Calu3 (cell line): ENCODE measurements around the gene SPATA31D1. TPM values are rescaled to one million over a fixed set of nuclear protein-coding genes. Genes with fewer than 3 reads are reported as not detected.

Source experiments
- BruUV-seq: library from RNA; stranded (reverse); fragments of 400-500 nt; replicated peaks from 2 replicates; lab custom pipeline; 2021; lab: Mats Ljungman, UMichigan
- CTCF ChIA-PET: fragments of 300-600 bp; sonication (Branson Sonifier 250); formaldehyde crosslinking; loops from one replicate; lab custom pipeline; 2022; ENCODE audit warnings: antibody characterized with exemption; lab: Charles Lee
- DNase-seq: peaks from one replicate; pipeline ENCODE4 v3.0.0; 2022
- H3K27ac Mint-ChIP-seq: one replicate; pipeline ENCODE4 v1.8.0; 2022; ENCODE audit warnings: mixed read lengths; ENCODE audit not compliant: unreplicated experiment
- H3K27me3 Mint-ChIP-seq: one replicate; pipeline ENCODE4 v1.8.0; 2022; ENCODE audit warnings: mixed read lengths; ENCODE audit not compliant: unreplicated experiment
- H3K36me3 Mint-ChIP-seq: one replicate; pipeline ENCODE4 v1.8.0; 2022; ENCODE audit warnings: mild to moderate bottlenecking, moderate library complexity, mixed read lengths; ENCODE audit not compliant: insufficient read depth, unreplicated experiment
- H3K4me1 Mint-ChIP-seq: one replicate; pipeline ENCODE4 v1.8.0; 2022; ENCODE audit warnings: mild to moderate bottlenecking, low read depth, mixed read lengths; ENCODE audit not compliant: unreplicated experiment
- H3K4me3 Mint-ChIP-seq: one replicate; pipeline ENCODE4 v1.8.0; 2022; ENCODE audit warnings: mild to moderate bottlenecking, low read depth, moderate library complexity, mixed read lengths; ENCODE audit not compliant: unreplicated experiment
- H3K9me3 Mint-ChIP-seq: one replicate; pipeline ENCODE4 v1.8.0; 2022; ENCODE audit warnings: low read depth, mixed read lengths; ENCODE audit not compliant: unreplicated experiment
- intact Hi-C: fragments of 100-400 bp; cut with micrococcal nuclease; formaldehyde crosslinking; loops from one replicate; pipeline ENCODE4 v1.10.0; 2022; ENCODE audit not compliant: unreplicated experiment
- total RNA-seq: library from RNA; stranded (reverse); gene quantifications from 2 replicates; pipeline ENCODE4 v1.2.3, GENCODE V29; 2022
- TF ChIP-seq, protein P1 (sequence below): fragments of 200-600 bp; IDR thresholded peaks from one replicate; pipeline ENCODE4 v1.8.0; 2022; ENCODE audit warnings: antibody characterized with exemption; ENCODE audit not compliant: unreplicated experiment

SPATA31D1 gene
- total RNA-seq, 1 experiment from 2014 or later, result not detected

DNA sequence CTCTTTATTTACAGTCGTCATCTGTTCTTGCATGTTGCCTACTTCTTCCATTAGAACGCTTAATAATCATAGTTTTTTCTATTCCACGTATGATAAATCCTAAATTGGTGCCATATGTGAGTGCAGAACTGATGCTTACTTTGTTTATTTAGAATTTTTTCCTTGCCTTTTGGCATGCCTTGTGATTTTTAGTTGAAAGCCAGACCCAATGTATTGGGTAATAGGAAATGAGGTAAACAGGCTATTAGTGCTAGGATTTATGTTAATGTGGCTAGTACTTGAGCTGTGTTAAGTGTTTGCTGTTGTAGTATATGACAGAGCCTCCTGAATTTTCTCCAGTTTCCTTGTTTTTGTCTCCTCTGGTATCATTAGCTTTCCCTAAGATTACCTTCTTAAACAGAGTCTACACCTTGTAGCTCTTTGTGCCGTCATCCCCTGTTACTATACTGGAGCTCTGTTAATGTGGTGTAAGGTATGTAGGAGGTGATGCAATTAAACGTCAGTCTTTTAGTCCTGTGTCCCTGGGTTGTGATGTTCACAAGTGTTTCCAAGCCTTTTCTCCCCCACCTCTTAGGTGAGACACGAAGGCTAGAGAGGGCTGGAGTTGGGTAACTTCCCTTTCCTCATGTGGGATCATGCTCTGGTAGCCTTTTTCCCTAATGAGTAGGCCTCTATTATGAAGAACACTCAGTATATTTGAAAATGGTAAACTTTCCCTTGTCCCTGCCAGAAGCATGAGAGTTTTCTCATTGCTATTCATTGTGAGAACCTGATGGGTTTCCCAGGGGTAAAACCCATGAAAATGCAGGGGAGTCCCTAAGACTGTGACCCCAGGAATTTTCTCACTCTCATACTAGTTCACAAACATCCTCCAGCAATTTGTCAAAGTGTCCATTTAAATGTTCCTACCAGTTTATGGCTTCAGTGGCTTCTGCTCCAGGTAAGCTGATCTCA, 24.1 kb upstream of the SPATA31D1 start:
- H3K9me3 Mint-ChIP-seq, result peaks cover 4% of the 10 kb centered on the region
- H3K36me3 Mint-ChIP-seq, result no peaks in the 10 kb centered on the region
- H3K4me1 Mint-ChIP-seq, result no peaks in the 10 kb centered on the region
- H3K27me3 Mint-ChIP-seq, result peaks cover 10% of the 10 kb centered on the region
- BruUV-seq, result no TSS peak
- no peak for DNase-seq
- no peak overlapping the region for H3K4me3 Mint-ChIP-seq
- intact Hi-C loops, result no loop called here
- CTCF ChIA-PET, result no interaction called here
- TF ChIP-seq, protein P1, sequence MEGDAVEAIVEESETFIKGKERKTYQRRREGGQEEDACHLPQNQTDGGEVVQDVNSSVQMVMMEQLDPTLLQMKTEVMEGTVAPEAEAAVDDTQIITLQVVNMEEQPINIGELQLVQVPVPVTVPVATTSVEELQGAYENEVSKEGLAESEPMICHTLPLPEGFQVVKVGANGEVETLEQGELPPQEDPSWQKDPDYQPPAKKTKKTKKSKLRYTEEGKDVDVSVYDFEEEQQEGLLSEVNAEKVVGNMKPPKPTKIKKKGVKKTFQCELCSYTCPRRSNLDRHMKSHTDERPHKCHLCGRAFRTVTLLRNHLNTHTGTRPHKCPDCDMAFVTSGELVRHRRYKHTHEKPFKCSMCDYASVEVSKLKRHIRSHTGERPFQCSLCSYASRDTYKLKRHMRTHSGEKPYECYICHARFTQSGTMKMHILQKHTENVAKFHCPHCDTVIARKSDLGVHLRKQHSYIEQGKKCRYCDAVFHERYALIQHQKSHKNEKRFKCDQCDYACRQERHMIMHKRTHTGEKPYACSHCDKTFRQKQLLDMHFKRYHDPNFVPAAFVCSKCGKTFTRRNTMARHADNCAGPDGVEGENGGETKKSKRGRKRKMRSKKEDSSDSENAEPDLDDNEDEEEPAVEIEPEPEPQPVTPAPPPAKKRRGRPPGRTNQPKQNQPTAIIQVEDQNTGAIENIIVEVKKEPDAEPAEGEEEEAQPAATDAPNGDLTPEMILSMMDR, result no peak
- H3K27ac Mint-ChIP-seq, result no peak overlapping the region

DNA sequence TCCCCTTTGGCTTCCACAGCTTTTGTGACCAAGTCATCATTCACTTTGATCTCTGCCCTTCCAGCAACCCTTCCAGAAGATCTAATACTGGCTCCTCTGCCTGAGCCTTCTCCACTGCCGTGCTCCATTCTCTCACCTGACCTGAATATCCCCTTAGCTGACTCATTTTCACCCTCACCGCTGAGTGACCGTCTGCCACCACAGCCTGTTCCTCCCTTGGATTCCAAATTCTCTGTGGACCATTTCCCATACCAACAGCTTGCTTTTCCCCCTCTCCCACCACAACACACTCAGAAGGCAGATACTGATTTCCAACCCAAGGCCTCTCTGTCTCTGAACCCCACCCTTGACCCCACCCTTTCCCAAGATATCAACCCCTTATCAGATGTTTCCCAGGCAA, 20.5 kb upstream of the SPATA31D1 start:
- no peaks in the 10 kb centered on the region for H3K36me3 Mint-ChIP-seq
- no peak for DNase-seq
- peaks cover 25% of the 10 kb centered on the region for H3K27me3 Mint-ChIP-seq
- CTCF ChIA-PET, result no interaction called here
- TF ChIP-seq, protein P1, result no peak
- H3K4me1 Mint-ChIP-seq, result no peaks in the 10 kb centered on the region
- H3K9me3 Mint-ChIP-seq, result peaks cover 7% of the 10 kb centered on the region
- no peak overlapping the region for H3K27ac Mint-ChIP-seq
- intact Hi-C loops, result no loop called here
- no TSS peak for BruUV-seq
- H3K4me3 Mint-ChIP-seq, result no peak overlapping the region

DNA sequence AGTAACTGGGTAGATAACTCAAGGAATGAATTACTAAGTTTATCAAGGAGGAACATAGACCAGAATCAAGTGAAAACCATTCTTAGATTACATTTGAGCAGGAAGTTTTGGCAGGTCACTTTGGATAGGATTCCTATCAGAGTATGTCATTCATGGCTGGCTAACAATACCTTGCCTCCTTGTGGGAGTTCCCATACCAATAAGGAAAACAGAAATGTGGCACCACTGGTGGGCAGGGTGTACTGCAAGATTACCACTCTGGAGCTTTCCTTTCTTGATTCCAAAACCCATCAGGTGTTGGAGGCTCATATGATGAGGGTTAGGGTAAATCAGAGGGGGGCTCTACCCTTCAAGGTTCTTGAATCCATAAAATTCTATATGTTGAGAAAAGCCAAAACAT, 18.6 kb upstream of the SPATA31D1 start:
- Mint-ChIP-seq H3K27me3 (peaks cover 25% of the 10 kb centered on the region), H3K9me3 (peaks cover 7% of the 10 kb centered on the region), H3K4me1 (no peaks in the 10 kb centered on the region), H3K36me3 (no peaks in the 10 kb centered on the region), H3K4me3 (no peak overlapping the region), H3K27ac (no peak overlapping the region)
- CTCF ChIA-PET, result no interaction called here
- BruUV-seq, result no TSS peak
- intact Hi-C loops, result no loop called here
- TF ChIP-seq, protein P1, result no peak
- DNase-seq, result no peak

DNA sequence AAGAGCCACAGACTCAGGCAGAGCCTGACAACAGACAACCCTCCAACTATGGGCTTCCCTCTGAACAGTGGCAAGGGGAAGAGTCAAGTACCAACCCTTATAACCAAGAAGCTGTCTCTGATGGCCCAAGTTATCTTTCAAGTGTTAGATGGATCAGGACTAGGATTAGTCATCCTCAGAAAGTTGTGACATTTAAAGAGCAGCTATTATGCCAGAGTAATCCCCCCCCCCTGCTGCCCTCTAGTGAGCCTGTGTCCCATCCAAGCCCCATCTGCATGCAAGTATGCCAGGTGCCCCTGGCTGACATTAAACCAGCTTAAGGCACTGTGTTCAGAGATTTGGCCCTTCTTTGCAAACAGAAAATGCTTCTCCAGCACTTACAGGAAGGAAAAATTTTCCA, 16.8 kb upstream of the SPATA31D1 start:
- Mint-ChIP-seq H3K36me3 (no peaks in the 10 kb centered on the region), H3K9me3 (peaks cover 7% of the 10 kb centered on the region), H3K4me3 (no peak overlapping the region), H3K27me3 (peaks cover 25% of the 10 kb centered on the region), H3K27ac (no peak overlapping the region), H3K4me1 (no peaks in the 10 kb centered on the region)
- BruUV-seq, result no TSS peak
- TF ChIP-seq, protein P1, result no peak
- DNase-seq, result no peak
- intact Hi-C loops, result no loop called here
- CTCF ChIA-PET, result interaction anchor here (0.6 kb wide), 1 partner anchor 11 kb away, joined by 5 read pairs; no protein-coding TSS in a partner anchor
